Spleen (tissue), 11 donors: ENCODE results near the gene TRAPPC12. TPM values are rescaled to one million over a fixed set of nuclear protein-coding genes. Genes with fewer than 3 reads are reported as not detected.
A peak's percentile ranks its signal among the peaks of the same experiment; 100 is the strongest.

Experiments
- DNase-seq: peaks from one replicate; pipeline ENCODE4 v3.0.0-alpha.2; 2020
- H3K27ac ChIP-seq, 8 donors: fragments of 200-600 bp; sonication (generic) in 7 of 8; 1 replicate in 4 of 8; 2 replicates in 4 of 8; pipeline versions ENCODE4 v1.5.0 to v1.8.0; 2016 to 2021; ENCODE audit warnings: inconsistent platforms in 4 of 8, mild to moderate bottlenecking in 4 of 8, moderate library complexity in 1 of 8
- H3K27me3 ChIP-seq, 7 donors: fragments of 200-600 bp; sonication (generic) in 6 of 7; replicated peaks in 1 of 7; 1 replicate in 4 of 7; 2 replicates in 3 of 7; pipeline versions ENCODE4 v1.5.0 to v1.8.0; 2016 to 2021; ENCODE audit warnings: inconsistent platforms in 3 of 7, mild to moderate bottlenecking in 1 of 7
- H3K36me3 ChIP-seq, 6 donors: fragments of 200-600 bp; sonication (generic) in 5 of 6; 1 replicate in 4 of 6; 2 replicates in 2 of 6; pipeline versions ENCODE4 v1.5.0 to v1.8.0; 2016 to 2021; ENCODE audit warnings: inconsistent platforms in 2 of 6
- H3K4me1 ChIP-seq, 6 donors: fragments of 200-600 bp; sonication (generic) in 5 of 6; 1 replicate in 3 of 6; 2 replicates in 3 of 6; pipeline versions ENCODE4 v1.5.0 to v1.8.0; 2016 to 2021; ENCODE audit warnings: inconsistent platforms in 3 of 6
- H3K4me3 ChIP-seq, 8 donors: fragments of 200-600 bp; sonication (generic) in 7 of 8; 1 replicate in 4 of 8; 2 replicates in 4 of 8; pipeline versions ENCODE4 v1.5.0 to v1.8.0; 2016 to 2021; ENCODE audit warnings: inconsistent platforms in 4 of 8, mild to moderate bottlenecking in 4 of 8, moderate library complexity in 2 of 8
- H3K9me3 ChIP-seq, 8 donors: fragments of 200-600 bp; sonication (generic) in 7 of 8; 1 replicate in 4 of 8; 2 replicates in 4 of 8; pipeline versions ENCODE4 v1.5.0 to v1.8.0; 2016 to 2021; ENCODE audit warnings: inconsistent platforms in 4 of 8
- POLR2A ChIP-seq, 3 donors: fragments of 450-650 bp; IDR thresholded peaks; one replicate each; pipeline ENCODE4 v1.5.1; 2017; ENCODE audit warnings: antibody characterized with exemption in 3 of 3, mild to moderate bottlenecking in 1 of 3
- POLR2AphosphoS5 ChIP-seq, 3 donors: sonication (generic); formaldehyde crosslinking; IDR thresholded peaks; one replicate each; pipeline ENCODE4 v1.5.1; 2017; ENCODE audit warnings: antibody characterized with exemption in 3 of 3
- WGBS, 5 donors: extraction: QIAGEN DNeasy Blood & Tissue Kit in 3 of 5; methylation state at CpG; one replicate each; pipeline versions ENCODE4 v1.1.5 to v1.1.7; 2013 to 2018; 5-methylcytosine and 5-hydroxymethylcytosine counted together
- intact Hi-C: fragments of 100-400 bp; cut with DNase I; formaldehyde crosslinking; loops from one replicate; pipeline ENCODE4 v1.15.0; 2023; ENCODE audit warnings: low total_unique reads
- polyA plus RNA-seq, 3 donors: library from polyadenylated mRNA; stranded (reverse); fragments of 200-250 nt; gene quantifications; one replicate each; pipeline ENCODE4 v1.2.1, GENCODE V29; 2013
- total RNA-seq, 7 donors: library from RNA; depleted of rRNA in 3 of 7; stranded (reverse); fragments of >200 nt in 3 of 7; fragmentation: NEBNext Ultra II Directional in 4 of 7; extraction: Animal tissue kit (Norgen Biotek cat#: 25700) in 4 of 7; gene quantifications; one replicate each; pipeline versions ENCODE4 v1.1.0 to v1.2.1, GENCODE V29; 2016 to 2021
- TF ChIP-seq, protein P1 (sequence below), 11 experiments: fragments of 200-600 bp in 7 of 11; fragments of 450-650 bp in 4 of 11; sonication (generic) in 4 of 11; IDR thresholded peaks in 8 of 11; conservative IDR thresholded peaks in 3 of 11; 1 replicate in 7 of 11; 2 replicates in 4 of 11; pipeline versions ENCODE4 v1.4.0 to v1.8.0; 2016 to 2021; ENCODE audit warnings: antibody characterized with exemption in 11 of 11, inconsistent platforms in 4 of 11, mild to moderate bottlenecking in 1 of 11
- donor health status: healthy with polysubstance abuse.
- donor health status: DM: no; HTN: no; CAD: no; lungs with moderate emphysema.
- donor health status: DM: no; HTN: no; CAD: no.
- donor health status: Bipolar disorder and iron deficiency.
- donor health status: healthy.
- donor health status: DM: no; HTN: no; CAD: no.
- donor health status: DM: yes; HTN: yes; CAD: no.

Gene TRAPPC12
- total and polyA plus RNA-seq, 10 donors, result 70.2 to 132 (median 97.1) TPM

GRCh38 chr2:3433339-3433699, 53.8 kb downstream of the TRAPPC12 start:
- Histone ChIP-seq H3K4me3 (no peak overlapping the region), H3K27me3 (no peaks in the 10 kb centered on the region), H3K36me3 (peaks cover 0 to 78% (median 31%) of the 10 kb centered on the region in 6 donors), H3K4me1 (peaks cover 0 to 4% (median 0%) of the 10 kb centered on the region in 6 donors), H3K9me3 (no peaks in the 10 kb centered on the region), H3K27ac (peak overlapping the region in 3 of 8 donors; percentile 4 to 31 (median 12))
- WGBS, 5 donors, result 88 to 97% (median 91%) methylated on average over 8 of the region's 8 CpGs
- no peak for DNase-seq
- intact Hi-C loops, result no loop called here
- TF ChIP-seq, protein P1, sequence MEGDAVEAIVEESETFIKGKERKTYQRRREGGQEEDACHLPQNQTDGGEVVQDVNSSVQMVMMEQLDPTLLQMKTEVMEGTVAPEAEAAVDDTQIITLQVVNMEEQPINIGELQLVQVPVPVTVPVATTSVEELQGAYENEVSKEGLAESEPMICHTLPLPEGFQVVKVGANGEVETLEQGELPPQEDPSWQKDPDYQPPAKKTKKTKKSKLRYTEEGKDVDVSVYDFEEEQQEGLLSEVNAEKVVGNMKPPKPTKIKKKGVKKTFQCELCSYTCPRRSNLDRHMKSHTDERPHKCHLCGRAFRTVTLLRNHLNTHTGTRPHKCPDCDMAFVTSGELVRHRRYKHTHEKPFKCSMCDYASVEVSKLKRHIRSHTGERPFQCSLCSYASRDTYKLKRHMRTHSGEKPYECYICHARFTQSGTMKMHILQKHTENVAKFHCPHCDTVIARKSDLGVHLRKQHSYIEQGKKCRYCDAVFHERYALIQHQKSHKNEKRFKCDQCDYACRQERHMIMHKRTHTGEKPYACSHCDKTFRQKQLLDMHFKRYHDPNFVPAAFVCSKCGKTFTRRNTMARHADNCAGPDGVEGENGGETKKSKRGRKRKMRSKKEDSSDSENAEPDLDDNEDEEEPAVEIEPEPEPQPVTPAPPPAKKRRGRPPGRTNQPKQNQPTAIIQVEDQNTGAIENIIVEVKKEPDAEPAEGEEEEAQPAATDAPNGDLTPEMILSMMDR (IDR thresholded peaks at IDR 0.05 in 8 of 11, conservative IDR thresholded peaks at IDR 0.05 in 3 of 11), result no peak
- no peak for TF ChIP-seq POLR2AphosphoS5 (IDR thresholded peaks at IDR 0.05)
- TF ChIP-seq POLR2A (IDR thresholded peaks at IDR 0.05), result no peak

DNA sequence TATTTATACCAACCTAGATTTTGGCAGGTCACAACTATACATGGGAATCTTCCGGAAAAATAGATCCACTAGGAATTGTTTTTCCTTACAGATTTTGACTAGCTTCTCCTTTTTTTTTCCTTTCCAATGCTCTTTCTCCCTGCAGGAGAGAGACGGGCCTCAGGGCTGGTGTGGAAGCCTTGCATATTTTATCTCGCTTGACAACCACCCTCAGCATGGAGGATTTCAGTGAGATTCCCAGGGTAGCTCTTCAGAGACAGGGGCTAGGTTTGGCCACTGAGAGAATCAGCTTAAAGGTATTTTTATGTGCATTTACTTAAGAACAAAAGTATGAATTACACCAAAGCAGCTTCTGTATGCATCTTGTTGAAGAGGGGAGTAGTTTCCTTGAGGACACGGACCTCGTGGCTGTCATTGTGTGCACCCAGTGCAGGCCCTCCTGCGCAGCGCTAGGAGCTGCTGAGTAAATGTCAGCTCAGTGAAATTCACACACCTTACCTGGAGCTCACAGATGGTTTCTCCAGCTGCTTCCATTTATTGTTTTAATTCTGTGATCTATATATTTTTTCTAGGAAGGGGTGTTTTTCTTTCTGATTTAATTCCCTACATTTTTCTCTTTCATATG, 54.4 kb downstream of the TRAPPC12 start:
- H3K36me3 ChIP-seq, result peaks cover 0 to 72% (median 28%) of the 10 kb centered on the region in 6 donors
- DNase-seq, result no peak
- H3K27ac ChIP-seq, result peak overlapping the region in 1 of 8 donors; percentile 4
- TF ChIP-seq POLR2A (IDR thresholded peaks at IDR 0.05) (no peak), POLR2AphosphoS5 (IDR thresholded peaks at IDR 0.05) (no peak)
- TF ChIP-seq, protein P1 (IDR thresholded peaks at IDR 0.05 in 8 of 11, conservative IDR thresholded peaks at IDR 0.05 in 3 of 11), result no peak
- intact Hi-C loops, result no loop called here
- H3K4me3 ChIP-seq, result no peak overlapping the region
- peaks cover 0 to 4% (median 0%) of the 10 kb centered on the region in 6 donors for H3K4me1 ChIP-seq
- H3K27me3 ChIP-seq, result no peaks in the 10 kb centered on the region
- H3K9me3 ChIP-seq, result no peaks in the 10 kb centered on the region
- 90 to 97% (median 94%) methylated on average over 7 of the region's 7 CpGs for WGBS, 5 donors

- H3K36me3 ChIP-seq, result peaks cover 0 to 65% (median 23%) of the 10 kb centered on the region in 6 donors
- H3K4me1 ChIP-seq, result peaks cover 0 to 4% (median 0%) of the 10 kb centered on the region in 6 donors
- no peak for DNase-seq
- H3K27ac ChIP-seq, result no peak overlapping the region
- intact Hi-C loops, result no loop called here
- H3K4me3 ChIP-seq, result no peak overlapping the region
- no peaks in the 10 kb centered on the region for H3K9me3 ChIP-seq
- WGBS, 5 donors, result 91 to 97% (median 94%) methylated on average over 11 of the region's 11 CpGs
- no peaks in the 10 kb centered on the region for H3K27me3 ChIP-seq
- TF ChIP-seq POLR2AphosphoS5 (IDR thresholded peaks at IDR 0.05), result no peak
- TF ChIP-seq, protein P1 (IDR thresholded peaks at IDR 0.05 in 8 of 11, conservative IDR thresholded peaks at IDR 0.05 in 3 of 11), result no peak
- TF ChIP-seq POLR2A (IDR thresholded peaks at IDR 0.05), result no peak
Measured at GRCh38 chr2:3434654-3435053, 55.2 kb downstream of the TRAPPC12 start.

DNA sequence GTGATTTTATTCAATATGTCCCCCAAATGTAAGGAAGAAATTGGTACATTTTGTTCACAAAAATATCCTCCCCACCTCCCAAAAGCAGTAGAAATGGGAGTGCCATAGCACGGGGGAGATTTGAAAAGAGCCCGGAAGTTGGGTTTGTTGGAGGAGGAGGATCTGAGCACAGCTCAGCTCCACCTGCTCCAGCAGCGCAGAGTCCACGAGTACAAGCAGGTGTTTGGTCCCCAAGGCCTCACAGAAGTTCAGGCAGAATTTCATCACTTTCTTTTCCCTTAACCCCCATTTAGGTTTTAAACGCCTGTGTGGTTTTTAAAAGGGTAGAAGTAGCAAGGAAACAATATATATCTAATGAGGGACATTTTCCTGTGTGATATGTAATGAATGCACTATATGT, 56.0 kb downstream of the TRAPPC12 start:
- 85 to 92% (median 90%) methylated on average over 5 of the region's 5 CpGs for WGBS, 5 donors
- no peak overlapping the region for H3K27ac ChIP-seq
- H3K4me1 ChIP-seq, result peaks cover 0 to 4% (median 0%) of the 10 kb centered on the region in 6 donors
- H3K9me3 ChIP-seq, result no peaks in the 10 kb centered on the region
- intact Hi-C loops, result no loop called here
- H3K4me3 ChIP-seq, result no peak overlapping the region
- no peaks in the 10 kb centered on the region for H3K27me3 ChIP-seq
- no peak for DNase-seq
- H3K36me3 ChIP-seq, result peaks cover 0 to 57% (median 21%) of the 10 kb centered on the region in 6 donors
- TF ChIP-seq, protein P1 (IDR thresholded peaks at IDR 0.05 in 8 of 11, conservative IDR thresholded peaks at IDR 0.05 in 3 of 11), result no peak
- TF ChIP-seq POLR2AphosphoS5 (IDR thresholded peaks at IDR 0.05) (no peak), POLR2A (IDR thresholded peaks at IDR 0.05) (no peak)
